HL-60 (cell line): ENCODE measurements around the gene PLEKHB1.

Experiments used
- GABPA ChIP-seq: IDR thresholded peaks from 2 replicates; pipeline ENCODE4 v1.6.1; 2012; ENCODE audit warnings: low read depth
- POLR2AphosphoS5 ChIP-seq: IDR thresholded peaks from 2 replicates; pipeline ENCODE4 v1.6.1; 2012; ENCODE audit warnings: low read depth
- TF ChIP-seq, protein P1 (sequence below): IDR thresholded peaks from one replicate; pipeline ENCODE4 v1.5.1; 2011; ENCODE audit warnings: low read length, control low read depth, inconsistent platforms; ENCODE audit not compliant: insufficient read depth

DNA sequence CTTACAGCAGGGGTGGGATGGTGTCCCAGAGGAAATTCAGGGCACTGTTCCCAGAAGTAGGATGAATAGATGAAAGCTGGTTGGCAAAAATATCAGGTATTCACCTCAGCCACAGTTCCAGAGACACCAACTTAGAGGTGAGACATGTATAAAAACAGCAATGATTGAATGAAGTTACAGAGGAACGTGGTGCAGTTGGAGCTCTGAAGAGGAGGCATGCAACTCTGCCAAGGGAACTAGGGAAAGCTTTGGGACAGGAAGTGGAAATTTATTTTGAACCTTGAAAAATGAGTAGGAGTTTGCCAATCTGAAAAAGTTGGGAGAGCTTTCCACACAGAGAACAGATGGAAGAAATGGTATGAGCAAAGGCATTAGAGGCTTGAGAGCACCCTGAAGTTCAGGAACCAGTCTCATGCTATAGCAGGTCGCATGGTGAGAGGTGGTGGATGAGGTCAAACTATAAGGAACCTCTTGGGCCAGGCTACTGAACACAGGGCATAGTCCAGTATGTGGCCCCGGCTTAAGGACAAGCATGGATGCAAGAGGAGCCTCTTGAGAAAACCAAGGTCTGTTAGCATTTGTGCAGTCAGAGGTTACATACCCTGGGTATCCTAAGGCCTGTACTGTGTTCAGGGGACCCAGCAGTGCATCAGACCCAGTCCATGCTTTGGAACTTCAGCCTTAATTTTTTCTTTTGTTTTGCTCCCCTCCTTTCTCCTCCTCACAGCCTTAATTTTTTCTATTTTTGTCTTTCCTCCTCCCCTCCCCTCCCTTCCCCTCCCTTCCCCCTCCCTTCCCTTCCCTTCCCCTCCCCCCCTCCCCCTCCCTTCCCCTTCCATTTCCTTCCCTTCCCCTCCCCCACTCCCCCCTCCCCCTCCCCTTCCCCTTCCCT lies 17.5 kb downstream of the PLEKHB1 start:
- TF ChIP-seq, protein P1, sequence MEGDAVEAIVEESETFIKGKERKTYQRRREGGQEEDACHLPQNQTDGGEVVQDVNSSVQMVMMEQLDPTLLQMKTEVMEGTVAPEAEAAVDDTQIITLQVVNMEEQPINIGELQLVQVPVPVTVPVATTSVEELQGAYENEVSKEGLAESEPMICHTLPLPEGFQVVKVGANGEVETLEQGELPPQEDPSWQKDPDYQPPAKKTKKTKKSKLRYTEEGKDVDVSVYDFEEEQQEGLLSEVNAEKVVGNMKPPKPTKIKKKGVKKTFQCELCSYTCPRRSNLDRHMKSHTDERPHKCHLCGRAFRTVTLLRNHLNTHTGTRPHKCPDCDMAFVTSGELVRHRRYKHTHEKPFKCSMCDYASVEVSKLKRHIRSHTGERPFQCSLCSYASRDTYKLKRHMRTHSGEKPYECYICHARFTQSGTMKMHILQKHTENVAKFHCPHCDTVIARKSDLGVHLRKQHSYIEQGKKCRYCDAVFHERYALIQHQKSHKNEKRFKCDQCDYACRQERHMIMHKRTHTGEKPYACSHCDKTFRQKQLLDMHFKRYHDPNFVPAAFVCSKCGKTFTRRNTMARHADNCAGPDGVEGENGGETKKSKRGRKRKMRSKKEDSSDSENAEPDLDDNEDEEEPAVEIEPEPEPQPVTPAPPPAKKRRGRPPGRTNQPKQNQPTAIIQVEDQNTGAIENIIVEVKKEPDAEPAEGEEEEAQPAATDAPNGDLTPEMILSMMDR: no peak
- TF ChIP-seq GABPA (no peak), POLR2AphosphoS5 (no peak)
